Thyroid gland (tissue), 4 donors: Measurements from ENCODE around the gene KRAS. TPM values are rescaled to one million over a fixed set of nuclear protein-coding genes. Genes with fewer than 3 reads are reported as not detected.

ENCODE experiments used
- DNase-seq, 2 donors: peaks; one replicate each; pipeline ENCODE4 v3.0.0-alpha.2; 2019
- H3K27ac ChIP-seq, 3 donors: fragments of 200-600 bp; sonication (generic); 1 replicate in 2 of 3; 2 replicates in 1 of 3; pipeline ENCODE4 v1.5.1; 2016 to 2019; ENCODE audit warnings: mild to moderate bottlenecking in 1 of 3, moderate library complexity in 1 of 3
- H3K27me3 ChIP-seq: fragments of 200-600 bp; sonication (generic); one replicate; pipeline ENCODE4 v1.5.1; 2019
- H3K36me3 ChIP-seq, 2 donors: fragments of 200-600 bp; sonication (generic); one replicate each; pipeline ENCODE4 v1.5.1; 2016 to 2019
- H3K4me1 ChIP-seq, 2 donors: fragments of 200-600 bp; sonication (generic); one replicate each; pipeline ENCODE4 v1.5.1; 2017 to 2019
- H3K4me3 ChIP-seq, 3 donors: fragments of 200-600 bp; sonication (generic); replicated peaks in 1 of 3; 1 replicate in 2 of 3; 2 replicates in 1 of 3; pipeline ENCODE4 v1.5.1; 2016; ENCODE audit warnings: mild to moderate bottlenecking in 1 of 3
- H3K9me3 ChIP-seq: fragments of 200-600 bp; sonication (generic); one replicate; pipeline ENCODE4 v1.5.1; 2017
- CTCF ChIP-seq, 6 experiments: fragments of 200-600 bp in 3 of 6; fragments of 450-650 bp in 3 of 6; sonication (generic) in 3 of 6; IDR thresholded peaks; one replicate each; pipeline ENCODE4 v1.5.1; 2016 to 2019; ENCODE audit warnings: antibody characterized with exemption in 6 of 6, mild to moderate bottlenecking in 2 of 6, inconsistent platforms in 1 of 6, moderate library complexity in 1 of 6
- POLR2A ChIP-seq, 2 donors: fragments of 450-650 bp; IDR thresholded peaks; one replicate each; pipeline ENCODE4 v1.6.1; 2017; ENCODE audit warnings: antibody characterized with exemption in 2 of 2, mild to moderate bottlenecking in 2 of 2, moderate library complexity in 1 of 2
- WGBS, 2 donors: methylation state at CpG; one replicate each; pipeline ENCODE4 v1.1.5; 2017; 5-methylcytosine and 5-hydroxymethylcytosine counted together
- intact Hi-C: fragments of 100-400 bp; cut with DNase I; formaldehyde crosslinking; loops from one replicate; pipeline ENCODE4 v1.15.1; 2023
- total RNA-seq, 4 donors: library from RNA; depleted of rRNA; stranded (reverse); fragments of >200 nt; gene quantifications; one replicate each; pipeline ENCODE4 v1.2.3, GENCODE V29; 2016

The KRAS gene
- total RNA-seq, 4 donors from 2014 or later, result 17.3 to 25.7 (median 22.3) TPM

GRCh38 chr12:25213338-25213737 lies 37.4 kb downstream of the KRAS start:
- H3K27me3 ChIP-seq, result no peaks in the 10 kb centered on the region
- H3K4me1 ChIP-seq, result peaks cover 3 to 4% of the 10 kb centered on the region in 2 donors
- DNase-seq, result no peak
- 96% methylated on average over 1 of the region's 1 CpG for WGBS, 2 donors
- no peak overlapping the region for H3K27ac ChIP-seq
- peaks cover 0 to 3% of the 10 kb centered on the region in 2 donors for H3K36me3 ChIP-seq
- intact Hi-C loops, result no loop called here
- no peaks in the 10 kb centered on the region for H3K9me3 ChIP-seq
- TF ChIP-seq CTCF (IDR thresholded peaks at IDR 0.05) (no peak), POLR2A (IDR thresholded peaks at IDR 0.05) (no peak)
- no peak overlapping the region for H3K4me3 ChIP-seq

- Histone ChIP-seq H3K4me3 (no peak overlapping the region), H3K4me1 (peaks cover 3 to 4% of the 10 kb centered on the region in 2 donors), H3K9me3 (no peaks in the 10 kb centered on the region), H3K27ac (no peak overlapping the region), H3K36me3 (no peaks in the 10 kb centered on the region), H3K27me3 (no peaks in the 10 kb centered on the region)
- DNase-seq, result no peak
- TF ChIP-seq POLR2A (IDR thresholded peaks at IDR 0.05) (no peak), CTCF (IDR thresholded peaks at IDR 0.05) (no peak)
- intact Hi-C loops, result no loop called here
- WGBS, 2 donors, result 77 to 81% methylated on average over 1 of the region's 1 CpG
Observed at GRCh38 chr12:25208554-25208953, 42.2 kb downstream of the KRAS start.

GRCh38 chr12:25207846-25208245 lies 42.9 kb downstream of the KRAS start:
- Histone ChIP-seq H3K9me3 (no peaks in the 10 kb centered on the region), H3K4me3 (no peak overlapping the region), H3K36me3 (no peaks in the 10 kb centered on the region), H3K27me3 (no peaks in the 10 kb centered on the region), H3K4me1 (peaks cover 3 to 4% of the 10 kb centered on the region in 2 donors), H3K27ac (no peak overlapping the region)
- 86 to 92% methylated on average over 1 of the region's 1 CpG for WGBS, 2 donors
- intact Hi-C loops, result no loop called here
- DNase-seq, result no peak
- TF ChIP-seq CTCF (IDR thresholded peaks at IDR 0.05), result no peak
- TF ChIP-seq POLR2A (IDR thresholded peaks at IDR 0.05), result no peak

GRCh38 chr12:25207411-25207810 lies 43.3 kb downstream of the KRAS start:
- DNase-seq, result no peak
- 96 to 99% methylated on average over 6 of the region's 6 CpGs for WGBS, 2 donors
- peaks cover 3 to 4% of the 10 kb centered on the region in 2 donors for H3K4me1 ChIP-seq
- no peaks in the 10 kb centered on the region for H3K36me3 ChIP-seq
- intact Hi-C loops, result no loop called here
- no peak overlapping the region for H3K4me3 ChIP-seq
- H3K27ac ChIP-seq, result no peak overlapping the region
- no peaks in the 10 kb centered on the region for H3K27me3 ChIP-seq
- TF ChIP-seq POLR2A (IDR thresholded peaks at IDR 0.05) (no peak), CTCF (IDR thresholded peaks at IDR 0.05) (no peak)
- H3K9me3 ChIP-seq, result no peaks in the 10 kb centered on the region

- WGBS, 2 donors, result 91 to 92% methylated on average over 2 of the region's 2 CpGs
- no peaks in the 10 kb centered on the region for H3K36me3 ChIP-seq
- no peak for DNase-seq
- no peak overlapping the region for H3K4me3 ChIP-seq
- TF ChIP-seq POLR2A (IDR thresholded peaks at IDR 0.05) (no peak), CTCF (IDR thresholded peaks at IDR 0.05) (no peak)
- H3K27me3 ChIP-seq, result no peaks in the 10 kb centered on the region
- H3K27ac ChIP-seq, result no peak overlapping the region
- intact Hi-C loops, result no loop called here
- H3K9me3 ChIP-seq, result no peaks in the 10 kb centered on the region
- no peaks in the 10 kb centered on the region for H3K4me1 ChIP-seq
Observed at GRCh38 chr12:25202137-25202536, 48.6 kb downstream of the KRAS start.
